UCSD-AML1 (cell line): ENCODE results near the gene MYO3B.
A peak's percentile ranks its signal among the peaks of the same experiment; 100 is the strongest.

ENCODE experiments used
- DNase-seq: peaks from one replicate; lab custom pipeline; 2025; ENCODE audit not compliant: unreplicated experiment; lab: John Stamatoyannopoulos, UW

The MYO3B gene

GRCh38 chr2:170177950-170178781 is at the start of gene MYO3B:
Gene MYO3B, plus strand, starts transcription at chr2:170178147. Its CDS starts 141 bp downstream, at chr2:170178288.
- no peak for DNase-seq

GRCh38 chr2:170139276-170139967 is 38.5 kb upstream of the MYO3B start:
- DNase-seq, result no peak

GRCh38 chr2:170140561-170140960 is 37.4 kb upstream of the MYO3B start:
- no peak for DNase-seq

GRCh38 chr2:170141865-170142264 is 36.1 kb upstream of the MYO3B start:
- no peak for DNase-seq

GRCh38 chr2:170142502-170142901 is 35.4 kb upstream of the MYO3B start:
- no peak for DNase-seq

- no peak for DNase-seq
Measured at GRCh38 chr2:170143045-170143717, 34.8 kb upstream of the MYO3B start.

- DNase-seq, result no peak
Measured at GRCh38 chr2:170144761-170145160, 33.2 kb upstream of the MYO3B start.

- DNase-seq, result no peak
Measured at GRCh38 chr2:170145191-170145590, 32.8 kb upstream of the MYO3B start.

GRCh38 chr2:170145675-170146432 is 32.1 kb upstream of the MYO3B start:
- no peak for DNase-seq

GRCh38 chr2:170146784-170147183 is 31.2 kb upstream of the MYO3B start:
- no peak for DNase-seq

- no peak for DNase-seq
Measured at GRCh38 chr2:170147576-170147975, 30.4 kb upstream of the MYO3B start.

GRCh38 chr2:170148161-170148560 is 29.8 kb upstream of the MYO3B start:
- no peak for DNase-seq

GRCh38 chr2:170152421-170152820 is 25.5 kb upstream of the MYO3B start:
- no peak for DNase-seq

- peak; percentile 17 for DNase-seq
Measured at GRCh38 chr2:170155022-170155722, 22.8 kb upstream of the MYO3B start.

- no peak for DNase-seq
Measured at GRCh38 chr2:170155723-170156253, 22.2 kb upstream of the MYO3B start.

GRCh38 chr2:170156592-170156991 is 21.4 kb upstream of the MYO3B start:
- DNase-seq, result no peak

GRCh38 chr2:170157025-170157684 is 20.8 kb upstream of the MYO3B start:
- DNase-seq, result no peak

- DNase-seq, result no peak
Measured at GRCh38 chr2:170159060-170159459, 18.9 kb upstream of the MYO3B start.

GRCh38 chr2:170161516-170162270 is 16.3 kb upstream of the MYO3B start:
- DNase-seq, result no peak
